Heart left ventricle (tissue), 16 donors: ENCODE results near the gene KANSL3. TPM values are rescaled to one million over a fixed set of nuclear protein-coding genes. Genes with fewer than 3 reads are reported as not detected.
A peak's percentile ranks its signal among the peaks of the same experiment; 100 is the strongest.

Experiments used
- ATAC-seq, 4 donors: fragments of 200-7000 bp; cut with Tn5 transposase; one replicate each; pipeline ENCODE4 v1.9.1; 2020 to 2022; ENCODE audit warnings: moderate library complexity in 4 of 4, mild to moderate bottlenecking in 3 of 4, moderate number of reproducible peaks in 1 of 4
- DNase-seq, 5 donors: peaks; one replicate each; pipeline ENCODE4 v3.0.0-alpha.2; 2020
- H3K27ac ChIP-seq, 12 donors: fragments of 200-600 bp; sonication (generic) in 4 of 12; one replicate each; pipeline versions ENCODE4 v1.5.0 to v1.8.0; 2016 to 2022; ENCODE audit warnings: mild to moderate bottlenecking in 2 of 12
- H3K27me3 ChIP-seq, 9 donors: fragments of 200-600 bp; sonication (generic) in 2 of 9; one replicate each; pipeline versions ENCODE4 v1.5.1 to v1.8.0; 2016 to 2022; ENCODE audit warnings: mild to moderate bottlenecking in 3 of 9
- H3K36me3 ChIP-seq, 9 donors: fragments of 200-600 bp; sonication (generic) in 2 of 9; one replicate each; pipeline versions ENCODE4 v1.5.0 to v1.8.0; 2018 to 2022; ENCODE audit warnings: mild to moderate bottlenecking in 2 of 9
- H3K4me1 ChIP-seq, 12 donors: fragments of 200-600 bp; sonication (generic) in 4 of 12; one replicate each; pipeline versions ENCODE4 v1.5.0 to v1.8.0; 2016 to 2022; ENCODE audit warnings: mild to moderate bottlenecking in 3 of 12
- H3K4me3 ChIP-seq, 12 donors: fragments of 200-600 bp; sonication (generic) in 4 of 12; one replicate each; pipeline versions ENCODE4 v1.5.0 to v1.8.0; 2017 to 2022; ENCODE audit warnings: mild to moderate bottlenecking in 9 of 12, moderate library complexity in 4 of 12
- H3K9me3 ChIP-seq, 12 donors: fragments of 200-600 bp; sonication (generic) in 4 of 12; one replicate each; pipeline versions ENCODE4 v1.5.0 to v1.8.0; 2016 to 2022; ENCODE audit warnings: mild to moderate bottlenecking in 1 of 12
- POLR2A ChIP-seq, 2 donors: fragments of 450-650 bp; IDR thresholded peaks; one replicate each; pipeline ENCODE4 v1.6.1; 2017; ENCODE audit warnings: antibody characterized with exemption in 2 of 2, mild to moderate bottlenecking in 2 of 2, moderate library complexity in 2 of 2
- WGBS, 4 donors: extraction: QIAGEN DNeasy Blood & Tissue Kit in 2 of 4; methylation state at CpG; one replicate each; pipeline versions ENCODE4 v1.1.5 to v1.1.7; 2013 to 2018; 5-methylcytosine and 5-hydroxymethylcytosine counted together
- intact Hi-C, 10 donors: fragments of 100-400 bp; cut with DNase I; formaldehyde crosslinking; loops; one replicate each; pipeline versions ENCODE4 v1.11.1 to v1.14.2; 2022
- polyA plus RNA-seq, 2 donors: library from polyadenylated mRNA; stranded (reverse); fragments of 200-250 nt; gene quantifications; one replicate each; pipeline ENCODE4 v1.2.3, GENCODE V29; 2013
- total RNA-seq, 9 donors: library from RNA; depleted of rRNA in 2 of 9; stranded (reverse); fragments of >200 nt in 2 of 9; fragmentation: NEBNext Ultra II Directional in 3 of 9; extraction: Animal tissue kit (Norgen Biotek cat#: 25700) in 3 of 9; gene quantifications; one replicate each; pipeline versions ENCODE4 v1.1.0 to v1.2.4, GENCODE V29; 2016 to 2023
- TF ChIP-seq, protein P1 (sequence below), 12 donors: fragments of 200-600 bp; sonication (generic) in 4 of 12; IDR thresholded peaks; one replicate each; pipeline versions ENCODE4 v1.5.0 to v1.8.0; 2018 to 2022; ENCODE audit warnings: antibody characterized with exemption in 12 of 12, mild to moderate bottlenecking in 5 of 12
- donor health status: ischemic (EF 13 %, LVEDD 7.1; RV severe dilation, severe dysfunction).
- donor health status: healthy with polysubstance abuse.
- donor health status: DM: no; HTN: yes; CAD: no.
- donor health status: DM: no; HTN: no; CAD: no.
- donor health status: ischemic (EF 25% LVEDD 6.9; RV normal size, moderate dysfunction).
- donor health status: ischemic (EF 25% LVEDD 5.7; RV mildly dilated, moderate dysfunction).
- donor health status: healthy.
- donor health status: DM: yes; HTN: yes; CAD: no.
- donor health status: ischemic (EF 35%, LVEDD 5.7; RV mildly dilated, moderate dysfunction).
- donor health status: nonischemic (EF 11% LVEDD 7.7; RV severe dilation, severe dysfunction).
- donor health status: DM: yes; HTN: yes; CAD: no.
- donor health status: PGD.
- donor health status: ischemic (EF 29% LVEDD 5.4; RV normal size, mild dysfunction).
- donor health status: nonischemic (EF 23%, LVEDD 6.1; RV moderate dilation, normal function).

The KANSL3 gene
- total and polyA plus RNA-seq, 11 donors, result 13.8 to 38.0 (median 30.3) TPM

DNA sequence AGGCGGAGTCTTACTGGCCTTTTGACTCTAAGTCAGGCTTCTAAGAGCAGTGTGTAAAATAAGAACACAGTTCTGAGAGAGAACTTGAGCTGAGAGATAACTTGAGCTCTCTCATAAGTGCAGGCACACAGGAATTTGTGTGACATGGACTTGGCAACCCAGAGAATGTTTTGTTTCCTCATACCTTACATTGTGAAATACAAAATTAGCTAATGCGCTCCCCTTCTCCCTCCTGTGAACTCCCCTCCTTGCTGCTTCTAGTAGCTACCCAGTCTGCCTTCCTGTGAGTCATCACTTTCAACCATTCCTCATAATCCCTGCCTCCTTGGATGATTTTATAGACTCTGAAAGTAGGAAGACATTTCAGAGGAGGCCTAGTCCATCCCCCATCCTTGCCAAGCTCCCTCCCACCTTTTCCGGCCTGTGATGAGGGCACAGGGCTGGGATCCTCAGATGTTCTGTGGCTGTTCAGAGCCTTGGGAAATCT lies 27.0 kb upstream of the KANSL3 start:
- Histone ChIP-seq H3K36me3 (no peaks in the 10 kb centered on the region), H3K9me3 (peaks cover 0 to 8% (median 0%) of the 10 kb centered on the region in 12 donors), H3K27ac (peak overlapping the region in 10 of 12 donors; percentile 23 to 64 (median 52)), H3K4me3 (no peak overlapping the region), H3K27me3 (no peaks in the 10 kb centered on the region), H3K4me1 (peaks cover 0 to 17% (median 4%) of the 10 kb centered on the region in 12 donors)
- DNase-seq, result peak in 1 of 5 donors; percentile 35
- WGBS, 4 donors, result 54 to 71% (median 57%) methylated on average over 3 of the region's 3 CpGs
- intact Hi-C loops, result no loop called here
- peak; percentile 45 to 92 (median 84) for ATAC-seq
- TF ChIP-seq, protein P1, sequence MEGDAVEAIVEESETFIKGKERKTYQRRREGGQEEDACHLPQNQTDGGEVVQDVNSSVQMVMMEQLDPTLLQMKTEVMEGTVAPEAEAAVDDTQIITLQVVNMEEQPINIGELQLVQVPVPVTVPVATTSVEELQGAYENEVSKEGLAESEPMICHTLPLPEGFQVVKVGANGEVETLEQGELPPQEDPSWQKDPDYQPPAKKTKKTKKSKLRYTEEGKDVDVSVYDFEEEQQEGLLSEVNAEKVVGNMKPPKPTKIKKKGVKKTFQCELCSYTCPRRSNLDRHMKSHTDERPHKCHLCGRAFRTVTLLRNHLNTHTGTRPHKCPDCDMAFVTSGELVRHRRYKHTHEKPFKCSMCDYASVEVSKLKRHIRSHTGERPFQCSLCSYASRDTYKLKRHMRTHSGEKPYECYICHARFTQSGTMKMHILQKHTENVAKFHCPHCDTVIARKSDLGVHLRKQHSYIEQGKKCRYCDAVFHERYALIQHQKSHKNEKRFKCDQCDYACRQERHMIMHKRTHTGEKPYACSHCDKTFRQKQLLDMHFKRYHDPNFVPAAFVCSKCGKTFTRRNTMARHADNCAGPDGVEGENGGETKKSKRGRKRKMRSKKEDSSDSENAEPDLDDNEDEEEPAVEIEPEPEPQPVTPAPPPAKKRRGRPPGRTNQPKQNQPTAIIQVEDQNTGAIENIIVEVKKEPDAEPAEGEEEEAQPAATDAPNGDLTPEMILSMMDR (IDR thresholded peaks at IDR 0.05), result no peak
- no peak for TF ChIP-seq POLR2A (IDR thresholded peaks at IDR 0.05)

DNA sequence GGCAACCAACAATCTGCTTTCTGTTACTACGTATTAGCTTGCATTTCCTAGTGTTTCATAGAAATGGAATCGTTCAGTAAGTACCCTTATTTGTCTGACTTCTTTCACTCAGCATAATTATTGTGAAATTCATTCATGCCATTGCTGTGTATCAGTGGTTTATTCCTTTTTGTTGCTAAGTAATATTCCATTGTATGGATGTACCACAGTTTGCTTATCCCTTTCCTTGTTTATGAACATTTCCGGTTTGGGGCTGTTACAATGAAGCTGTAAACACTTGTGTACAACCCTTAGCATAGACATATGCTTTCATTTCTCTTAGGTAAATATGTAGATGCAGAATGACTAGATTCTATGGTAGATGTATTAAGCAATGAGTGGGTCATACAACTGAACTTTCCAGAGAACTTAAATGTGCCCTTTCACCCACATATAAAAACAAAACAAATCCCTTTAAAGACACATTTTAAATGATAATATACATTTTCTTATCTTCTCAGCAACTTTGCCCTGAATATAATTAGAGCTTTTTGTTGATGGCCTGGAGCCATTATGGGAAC lies 26.3 kb upstream of the KANSL3 start:
- TF ChIP-seq, protein P1 (IDR thresholded peaks at IDR 0.05), result no peak
- TF ChIP-seq POLR2A (IDR thresholded peaks at IDR 0.05), result no peak
- 83 to 96% (median 90%) methylated on average over 3 of the region's 3 CpGs for WGBS, 4 donors

DNA sequence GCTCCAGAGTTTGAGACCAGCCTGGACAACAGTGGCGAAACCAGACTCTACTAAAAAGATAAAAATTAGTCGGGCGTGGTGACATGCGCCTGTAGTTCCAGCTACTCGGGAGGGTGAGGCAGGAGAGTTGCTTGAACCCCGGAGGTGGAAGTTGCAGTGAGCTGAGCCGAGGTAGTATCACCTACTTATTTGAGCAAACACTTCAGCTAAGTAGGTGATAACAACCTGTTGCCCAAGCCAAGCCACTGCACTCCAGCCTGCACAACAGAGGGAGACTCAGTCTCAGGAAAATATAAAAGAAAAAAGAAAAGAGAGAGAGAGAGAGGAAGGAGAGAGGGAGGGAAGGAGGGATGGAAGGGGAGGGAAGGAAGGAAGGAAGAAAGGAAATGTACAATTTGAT lies 25.7 kb upstream of the KANSL3 start:
- peaks cover 0 to 17% (median 4%) of the 10 kb centered on the region in 12 donors for H3K4me1 ChIP-seq
- no peak for TF ChIP-seq POLR2A (IDR thresholded peaks at IDR 0.05)
- TF ChIP-seq, protein P1 (IDR thresholded peaks at IDR 0.05), result no peak
- H3K9me3 ChIP-seq, result peaks cover 0 to 8% (median 0%) of the 10 kb centered on the region in 12 donors
- ATAC-seq (no peak), DNase-seq (no peak)
- H3K36me3 ChIP-seq, result no peaks in the 10 kb centered on the region
- intact Hi-C loops, result no loop called here
- WGBS, 4 donors, result 70 to 79% (median 74%) methylated on average over 7 of the region's 7 CpGs
- H3K27me3 ChIP-seq, result no peaks in the 10 kb centered on the region
- no peak overlapping the region for H3K4me3 ChIP-seq
- H3K27ac ChIP-seq, result no peak overlapping the region

More for the DNA sequence above, 26.3 kb upstream of the KANSL3 start:
- Histone ChIP-seq H3K9me3 (peaks cover 0 to 8% (median 0%) of the 10 kb centered on the region in 12 donors), H3K27me3 (no peaks in the 10 kb centered on the region), H3K4me1 (peaks cover 0 to 17% (median 4%) of the 10 kb centered on the region in 12 donors), H3K4me3 (no peak overlapping the region), H3K27ac (peak overlapping the region in 10 of 12 donors; percentile 23 to 64 (median 52)), H3K36me3 (no peaks in the 10 kb centered on the region)
- DNase-seq, result no peak
- intact Hi-C loops, result no loop called here
- ATAC-seq, result no peak

DNA sequence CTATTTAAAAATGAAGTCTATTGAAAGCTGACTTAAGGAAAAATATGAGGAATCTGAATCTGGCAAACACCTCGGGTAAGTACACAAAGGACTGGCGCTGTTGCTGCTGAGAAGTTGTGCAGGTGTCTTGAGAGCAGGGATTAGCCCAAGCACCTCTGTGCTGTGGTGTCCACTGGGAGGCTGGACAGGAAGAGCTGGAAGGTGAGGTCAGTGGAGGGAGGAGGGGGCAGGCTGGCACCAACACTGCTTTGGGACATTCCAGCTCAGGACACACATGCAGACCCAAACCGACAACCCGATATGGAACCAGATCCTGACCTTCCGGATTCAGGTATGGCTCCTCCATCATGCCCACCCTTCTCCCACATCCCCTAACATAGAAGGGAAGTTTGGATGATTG lies 25.1 kb upstream of the KANSL3 start:
- no peak for DNase-seq
- no peak for ATAC-seq
- Histone ChIP-seq H3K4me1 (peaks cover 0 to 17% (median 4%) of the 10 kb centered on the region in 12 donors), H3K36me3 (no peaks in the 10 kb centered on the region), H3K27ac (no peak overlapping the region), H3K4me3 (no peak overlapping the region), H3K27me3 (no peaks in the 10 kb centered on the region), H3K9me3 (peaks cover 0 to 8% (median 0%) of the 10 kb centered on the region in 12 donors)
- no peak for TF ChIP-seq POLR2A (IDR thresholded peaks at IDR 0.05)
- TF ChIP-seq, protein P1 (IDR thresholded peaks at IDR 0.05), result no peak
- WGBS, 4 donors, result 88 to 91% (median 89%) methylated on average over 5 of the region's 5 CpGs
- intact Hi-C loops, result no loop called here
